K562 (cell line): Measurements from ENCODE around the gene ZNF354B. TPM values are rescaled to one million over a fixed set of nuclear protein-coding genes. Genes with fewer than 3 reads are reported as not detected.
A peak's percentile ranks its signal among the peaks of the same experiment; 100 is the strongest.

ENCODE experiments used
- ASH1L ChIP-seq: fragments of 450-650 bp; IDR thresholded peaks from 2 replicates; pipeline ENCODE4 v1.6.1; 2018; ENCODE audit warnings: borderline replicate concordance, mild to moderate bottlenecking, low read depth; ENCODE audit not compliant: partially characterized antibody
- DLX4 ChIP-seq: fragments of 250-450 bp; sonication (Bioruptor Pico); IDR thresholded peaks from 2 replicates; pipeline ENCODE4 v1.6.1; 2021; ENCODE audit warnings: mild to moderate bottlenecking
- E2F6 ChIP-seq, 2 experiments: IDR thresholded peaks; 2 replicates each; pipeline ENCODE4 v1.6.1; 2011; ENCODE audit warnings: borderline replicate concordance in 1 of 2, control low read depth in 1 of 2, low read depth in 1 of 2, low read length in 1 of 2, mild to moderate bottlenecking in 1 of 2, mixed read lengths in 1 of 2, moderate library complexity in 1 of 2; ENCODE audit not compliant: insufficient read depth in 1 of 2, insufficient read length in 1 of 2, poor library complexity in 1 of 2, severe bottlenecking in 1 of 2; ENCODE audit errors: extremely low read depth in 1 of 2
- L3MBTL2 ChIP-seq: fragments of 450-650 bp; IDR thresholded peaks from 2 replicates; pipeline ENCODE4 v1.6.1; 2016; ENCODE audit warnings: mild to moderate bottlenecking, moderate library complexity
- MAX ChIP-seq: sonication (generic); formaldehyde crosslinking; IDR thresholded peaks from 2 replicates; pipeline ENCODE4 v1.9.0; 2022; ENCODE audit warnings: mild to moderate bottlenecking, missing genetic modification reagents
- POLR2G ChIP-seq: fragments of 200-400 bp; formaldehyde crosslinking; IDR thresholded peaks from 2 replicates; pipeline ENCODE4 v1.6.1; 2017; ENCODE audit warnings: low read depth, mild to moderate bottlenecking, antibody characterized with exemption, low read length, moderate library complexity
- RBFOX2 ChIP-seq: fragments of 200-400 bp; formaldehyde crosslinking; IDR thresholded peaks from 2 replicates; pipeline ENCODE4 v1.6.1; 2017; ENCODE audit warnings: low read depth, mild to moderate bottlenecking, low read length, moderate library complexity
- SAP30 ChIP-seq: fragments of 200-600 bp; sonication (generic); IDR thresholded peaks from 2 replicates; pipeline ENCODE4 v1.6.1; 2012; ENCODE audit warnings: borderline replicate concordance, low read depth, mild to moderate bottlenecking, moderate library complexity, low read length, control low read depth, inconsistent platforms; ENCODE audit not compliant: insufficient read depth, poor library complexity, severe bottlenecking
- SRSF3 ChIP-seq: fragments of 200-400 bp; formaldehyde crosslinking; IDR thresholded peaks from 2 replicates; pipeline ENCODE4 v1.6.1; 2016; ENCODE audit warnings: mild to moderate bottlenecking, low read length, moderate library complexity; ENCODE audit not compliant: insufficient read depth
- TBP ChIP-seq: optimal IDR thresholded peaks from 2 replicates; pipeline ENCODE3; 2011; ENCODE audit warnings: low read depth, low read length, improper control_type of control experiment
- ZFX ChIP-seq: sonication (generic); formaldehyde crosslinking; IDR thresholded peaks from 2 replicates; pipeline ENCODE4 v1.8.0; 2022; ENCODE audit warnings: mild to moderate bottlenecking, missing genetic modification reagents, moderate library complexity
- ZNF707 ChIP-seq: fragments of 250-450 bp; sonication (Bioruptor Pico); conservative IDR thresholded peaks from 2 replicates; pipeline ENCODE4 v1.8.0; 2022; ENCODE audit warnings: inconsistent platforms, mild to moderate bottlenecking, moderate library complexity
- ZNF77 ChIP-seq: fragments of 250-450 bp; sonication (Bioruptor Pico); IDR thresholded peaks from 2 replicates; pipeline ENCODE4 v1.5.0; 2020
- polyA plus RNA-seq, 8 experiments: library from polyadenylated mRNA; depleted of rRNA in 4 of 8; stranded (reverse) in 5 of 8; unstranded in 3 of 8; fragments of >200 nt; fragmentation: Nextera tagmentation in 2 of 8; fragmentation: Illumina TruSeq in 1 of 8; extraction: Ambion mirVana in 2 of 8; extraction: Trizol in 1 of 8; gene quantifications; 2 replicates each; pipeline versions ENCODE4 v1.2.1 to v1.2.3, GENCODE V29; 2011 to 2014; ENCODE audit warnings: inconsistent platforms in 1 of 8, missing spikeins in 1 of 8
- total RNA-seq, 7 experiments: library from RNA; depleted of rRNA in 6 of 7; stranded (reverse); fragments of >200 nt in 6 of 7; fragmentation: Illumina TruSeq in 2 of 7; extraction: Trizol in 2 of 7; gene quantifications; 2 replicates each; pipeline versions ENCODE4 v1.2.1 to v1.2.3, GENCODE V29; 2011 to 2021; ENCODE audit warnings: low replicate concordance in 1 of 7
- TF ChIP-seq, protein P1 (sequence below), 2 experiments: fragments of 450-650 bp; conservative IDR thresholded peaks; 2 replicates each; pipeline ENCODE4 v1.6.1; 2017; ENCODE audit warnings: mild to moderate bottlenecking in 2 of 2, moderate library complexity in 2 of 2
- TF ChIP-seq, protein P2 (sequence below): sonication (generic); formaldehyde crosslinking; IDR thresholded peaks from 2 replicates; pipeline ENCODE4 v1.8.0; 2022; ENCODE audit warnings: missing genetic modification reagents, mild to moderate bottlenecking, moderate library complexity, borderline replicate concordance

Gene ZNF354B
- total and polyA plus RNA-seq, 9 of the 15 experiments (the other 6 are each of a cell fraction or from before 2014, with no cell fraction given) = 1.8 to 18.3 (median 11.2) TPM

- TF ChIP-seq, protein P1, sequence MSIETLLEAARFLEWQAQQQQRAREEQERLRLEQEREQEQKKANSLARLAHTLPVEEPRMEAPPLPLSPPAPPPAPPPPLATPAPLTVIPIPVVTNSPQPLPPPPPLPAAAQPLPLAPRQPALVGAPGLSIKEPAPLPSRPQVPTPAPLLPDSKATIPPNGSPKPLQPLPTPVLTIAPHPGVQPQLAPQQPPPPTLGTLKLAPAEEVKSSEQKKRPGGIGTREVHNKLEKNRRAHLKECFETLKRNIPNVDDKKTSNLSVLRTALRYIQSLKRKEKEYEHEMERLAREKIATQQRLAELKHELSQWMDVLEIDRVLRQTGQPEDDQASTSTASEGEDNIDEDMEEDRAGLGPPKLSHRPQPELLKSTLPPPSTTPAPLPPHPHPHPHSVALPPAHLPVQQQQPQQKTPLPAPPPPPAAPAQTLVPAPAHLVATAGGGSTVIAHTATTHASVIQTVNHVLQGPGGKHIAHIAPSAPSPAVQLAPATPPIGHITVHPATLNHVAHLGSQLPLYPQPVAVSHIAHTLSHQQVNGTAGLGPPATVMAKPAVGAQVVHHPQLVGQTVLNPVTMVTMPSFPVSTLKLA (conservative IDR thresholded peaks at IDR 0.05) = peak in 1 of 2 experiments; percentile 55; a peak in 2 of 4 replicates
- TF ChIP-seq MAX (CRISPR knock-in tag) (peak; percentile 65), ZNF77 (CRISPR knock-in tag) (no peak), SRSF3 (no peak), L3MBTL2 (peak; percentile 70), ASH1L (peak; percentile 76), ZFX (peak; percentile 17; the same call in 1 of the 2 replicates), ZNF707 (CRISPR knock-in tag) (no peak), DLX4 (CRISPR knock-in tag) (no peak), E2F6 (IDR thresholded peaks at IDR 0.05; ENCODE audit: borderline replicate concordance in 1 of 2, extremely low read depth in 1 of 2, insufficient read depth in 1 of 2, insufficient read length in 1 of 2, low read depth in 1 of 2, low read length in 1 of 2, poor library complexity in 1 of 2, severe bottlenecking in 1 of 2) (peak; percentile 20 to 59), RBFOX2 (peak; percentile 69), POLR2G (peak; percentile 50; the same call in 1 of the 2 replicates), TBP (peak; percentile 65), SAP30 (peak; percentile 58)
- TF ChIP-seq, protein P2, sequence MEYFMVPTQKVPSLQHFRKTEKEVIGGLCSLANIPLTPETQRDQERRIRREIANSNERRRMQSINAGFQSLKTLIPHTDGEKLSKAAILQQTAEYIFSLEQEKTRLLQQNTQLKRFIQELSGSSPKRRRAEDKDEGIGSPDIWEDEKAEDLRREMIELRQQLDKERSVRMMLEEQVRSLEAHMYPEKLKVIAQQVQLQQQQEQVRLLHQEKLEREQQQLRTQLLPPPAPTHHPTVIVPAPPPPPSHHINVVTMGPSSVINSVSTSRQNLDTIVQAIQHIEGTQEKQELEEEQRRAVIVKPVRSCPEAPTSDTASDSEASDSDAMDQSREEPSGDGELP = peak; percentile 28; the same call in 1 of the 2 replicates
These were observed 27.0 kb upstream of the ZNF354B start (continued) for GRCh38 chr5:178832618-178833201.
